ENCODE results near the gene TNFSF13.

Gene TNFSF13

DNA sequence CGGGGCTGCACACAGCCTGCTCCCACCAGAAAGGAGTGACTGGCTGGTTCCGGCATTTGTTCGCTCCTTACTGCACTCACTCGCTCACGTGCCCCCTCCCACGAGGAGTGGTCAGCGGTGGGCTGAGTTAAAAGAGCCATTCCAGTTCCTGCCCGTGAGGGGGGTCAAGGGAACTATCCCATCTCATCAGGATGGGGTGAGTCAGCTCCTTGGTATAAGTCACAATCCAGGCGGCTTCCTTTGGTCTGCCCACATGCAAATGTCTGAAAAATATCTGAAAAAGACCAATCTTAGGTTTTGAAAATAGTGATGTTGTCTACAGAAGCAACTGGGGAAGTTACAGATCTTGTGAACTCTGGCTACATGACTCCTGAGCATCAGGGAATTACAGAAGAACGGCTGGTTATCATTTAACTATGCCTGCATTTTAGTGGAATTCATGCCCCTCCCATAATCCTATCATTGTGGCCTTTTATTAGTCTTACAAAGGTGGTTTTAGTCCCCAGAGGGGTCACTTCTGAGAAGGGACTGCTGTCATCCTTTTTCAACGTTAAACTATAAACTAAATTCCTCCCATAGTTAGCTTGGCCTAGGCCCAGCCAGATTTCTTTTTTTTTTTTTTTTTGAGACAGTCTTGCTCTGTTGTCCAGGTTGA, 19.5 kb upstream of the TNFSF13 start:
- H3K4me3 ChIP-seq (ENCODE audit: low read length) = no peak overlapping the region
- peaks cover 7% of the 10 kb centered on the region for H3K9me3 ChIP-seq (ENCODE audit: low read length)
- H3K36me3 ChIP-seq (ENCODE audit: insufficient read depth, low read length) = no peaks in the 10 kb centered on the region
- peaks cover 6% of the 10 kb centered on the region for H3K27me3 ChIP-seq (ENCODE audit: insufficient read depth, low read length)
- no peak overlapping the region for H2AFZ ChIP-seq (ENCODE audit: low read depth, low read length)
- no peaks in the 10 kb centered on the region for H3K4me1 ChIP-seq (ENCODE audit: insufficient read depth, low read length)

- H3K4me3 ChIP-seq (ENCODE audit: low read length) = no peak overlapping the region
These were observed 17.4 kb upstream of the TNFSF13 start for GRCh38 chr17:7541074-7541621.

DNA sequence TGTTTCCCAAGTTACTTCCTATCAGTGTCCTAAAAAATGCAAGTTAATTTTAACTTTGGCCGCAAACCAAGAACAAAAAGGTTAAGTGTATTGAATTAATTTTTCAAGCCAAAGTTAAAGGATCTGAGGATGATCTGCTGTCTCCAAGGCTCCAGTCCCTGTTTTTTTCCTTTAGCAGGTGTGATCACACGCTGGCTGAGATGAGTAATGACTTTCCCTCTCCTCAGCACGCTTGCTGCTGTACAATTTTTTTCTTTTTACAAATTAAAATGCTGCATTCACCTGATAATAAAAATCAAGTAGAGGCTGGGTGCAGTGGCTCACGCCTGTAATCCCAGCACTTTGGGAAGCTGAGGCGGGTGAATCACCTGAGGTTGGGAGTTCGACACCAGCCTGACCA, 13.6 kb upstream of the TNFSF13 start:
- no peaks in the 10 kb centered on the region for H3K9me3 ChIP-seq (ENCODE audit: low read length)
- peaks cover 22% of the 10 kb centered on the region for H3K27me3 ChIP-seq (ENCODE audit: insufficient read depth, low read length)
- H3K36me3 ChIP-seq (ENCODE audit: insufficient read depth, low read length) = no peaks in the 10 kb centered on the region
- no peak overlapping the region for H3K4me3 ChIP-seq (ENCODE audit: low read length)
- peaks cover 4% of the 10 kb centered on the region for H3K4me1 ChIP-seq (ENCODE audit: insufficient read depth, low read length)
- H2AFZ ChIP-seq (ENCODE audit: low read depth, low read length) = no peak overlapping the region

More at GRCh38 chr17:7541074-7541621, 17.4 kb upstream of the TNFSF13 start:
- no peaks in the 10 kb centered on the region for H3K4me1 ChIP-seq (ENCODE audit: insufficient read depth, low read length)
- H2AFZ ChIP-seq (ENCODE audit: low read depth, low read length) = no peak overlapping the region
- peaks cover 6% of the 10 kb centered on the region for H3K27me3 ChIP-seq (ENCODE audit: insufficient read depth, low read length)
- H3K9me3 ChIP-seq (ENCODE audit: low read length) = peaks cover 7% of the 10 kb centered on the region
- no peaks in the 10 kb centered on the region for H3K36me3 ChIP-seq (ENCODE audit: insufficient read depth, low read length)

- no peaks in the 10 kb centered on the region for H3K36me3 ChIP-seq (ENCODE audit: insufficient read depth, low read length)
These were observed 9.8 kb upstream of the TNFSF13 start, which contains the start of gene TNFSF12 for GRCh38 chr17:7548585-7549400. TNFSF12 (plus strand) TSS chr17:7549058; CDS start chr17:7549154, 96 bp downstream.

GRCh38 chr17:7549401-7550055, 9.0 kb upstream of the TNFSF13 start:
- H3K9me3 ChIP-seq (ENCODE audit: low read length) = no peaks in the 10 kb centered on the region
- H3K4me1 ChIP-seq (ENCODE audit: insufficient read depth, low read length) = peaks cover 4% of the 10 kb centered on the region
- H3K27me3 ChIP-seq (ENCODE audit: insufficient read depth, low read length) = peaks cover 24% of the 10 kb centered on the region
- H2AFZ ChIP-seq (ENCODE audit: low read depth, low read length) = no peak overlapping the region
- no peaks in the 10 kb centered on the region for H3K36me3 ChIP-seq (ENCODE audit: insufficient read depth, low read length)
- H3K4me3 ChIP-seq (ENCODE audit: low read length) = no peak overlapping the region

More at GRCh38 chr17:7548585-7549400, 9.8 kb upstream of the TNFSF13 start, which contains the start of gene TNFSF12:
- Histone ChIP-seq H3K4me1 (ENCODE audit: insufficient read depth, low read length) (peaks cover 4% of the 10 kb centered on the region), H2AFZ (ENCODE audit: low read depth, low read length) (peak within 1 kb of the TSS; percentile 66), H3K9me3 (ENCODE audit: low read length) (no peaks in the 10 kb centered on the region), H3K4me3 (ENCODE audit: low read length) (peak within 1 kb of the TSS; percentile 32), H3K27me3 (ENCODE audit: insufficient read depth, low read length) (peaks cover 24% of the 10 kb centered on the region)

- Histone ChIP-seq H3K4me1 (ENCODE audit: insufficient read depth, low read length) (peaks cover 4% of the 10 kb centered on the region), H3K9me3 (ENCODE audit: low read length) (no peaks in the 10 kb centered on the region), H2AFZ (ENCODE audit: low read depth, low read length) (no peak overlapping the region), H3K27me3 (ENCODE audit: insufficient read depth, low read length) (peaks cover 24% of the 10 kb centered on the region), H3K4me3 (ENCODE audit: low read length) (no peak overlapping the region), H3K36me3 (ENCODE audit: insufficient read depth, low read length) (no peaks in the 10 kb centered on the region)
These were observed 8.2 kb upstream of the TNFSF13 start for GRCh38 chr17:7550344-7550743.

- no peak overlapping the region for H3K4me3 ChIP-seq (ENCODE audit: low read length)
- H3K4me1 ChIP-seq (ENCODE audit: insufficient read depth, low read length) = peaks cover 4% of the 10 kb centered on the region
- H3K36me3 ChIP-seq (ENCODE audit: insufficient read depth, low read length) = no peaks in the 10 kb centered on the region
- peaks cover 24% of the 10 kb centered on the region for H3K27me3 ChIP-seq (ENCODE audit: insufficient read depth, low read length)
- H2AFZ ChIP-seq (ENCODE audit: low read depth, low read length) = no peak overlapping the region
- H3K9me3 ChIP-seq (ENCODE audit: low read length) = no peaks in the 10 kb centered on the region
These were observed 7.2 kb upstream of the TNFSF13 start for GRCh38 chr17:7551396-7551795.

DNA sequence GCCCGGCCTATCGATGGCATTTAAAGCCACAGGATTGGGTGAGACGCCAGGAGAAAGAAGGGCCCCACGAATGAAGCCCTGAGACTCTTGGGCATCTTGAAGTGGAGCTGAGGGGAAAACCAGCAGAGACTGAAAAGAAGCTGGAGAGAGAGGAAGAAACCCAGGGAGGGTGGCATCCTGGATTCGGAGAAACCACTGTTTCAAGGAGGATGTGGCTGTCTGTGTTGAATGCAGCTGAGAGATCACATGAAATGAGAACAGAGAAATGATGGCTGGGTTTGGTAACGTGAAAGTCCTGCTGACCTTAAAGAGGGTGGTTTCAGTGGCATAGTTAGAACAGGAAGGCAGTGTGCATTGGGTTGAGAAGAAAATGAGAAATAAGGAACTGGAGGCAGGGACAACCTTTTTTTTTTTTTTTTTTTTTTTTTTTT, 5.9 kb upstream of the TNFSF13 start:
- peaks cover 24% of the 10 kb centered on the region for H3K27me3 ChIP-seq (ENCODE audit: insufficient read depth, low read length)
- no peak overlapping the region for H3K4me3 ChIP-seq (ENCODE audit: low read length)
- H2AFZ ChIP-seq (ENCODE audit: low read depth, low read length) = no peak overlapping the region
- peaks cover 4% of the 10 kb centered on the region for H3K4me1 ChIP-seq (ENCODE audit: insufficient read depth, low read length)
- H3K9me3 ChIP-seq (ENCODE audit: low read length) = no peaks in the 10 kb centered on the region
- H3K36me3 ChIP-seq (ENCODE audit: insufficient read depth, low read length) = no peaks in the 10 kb centered on the region

GRCh38 chr17:7553356-7553755, 5.2 kb upstream of the TNFSF13 start:
- Histone ChIP-seq H3K36me3 (ENCODE audit: insufficient read depth, low read length) (no peaks in the 10 kb centered on the region), H3K27me3 (ENCODE audit: insufficient read depth, low read length) (peaks cover 22% of the 10 kb centered on the region), H3K9me3 (ENCODE audit: low read length) (no peaks in the 10 kb centered on the region), H2AFZ (ENCODE audit: low read depth, low read length) (no peak overlapping the region), H3K4me3 (ENCODE audit: low read length) (no peak overlapping the region), H3K4me1 (ENCODE audit: insufficient read depth, low read length) (peaks cover 9% of the 10 kb centered on the region)

DNA sequence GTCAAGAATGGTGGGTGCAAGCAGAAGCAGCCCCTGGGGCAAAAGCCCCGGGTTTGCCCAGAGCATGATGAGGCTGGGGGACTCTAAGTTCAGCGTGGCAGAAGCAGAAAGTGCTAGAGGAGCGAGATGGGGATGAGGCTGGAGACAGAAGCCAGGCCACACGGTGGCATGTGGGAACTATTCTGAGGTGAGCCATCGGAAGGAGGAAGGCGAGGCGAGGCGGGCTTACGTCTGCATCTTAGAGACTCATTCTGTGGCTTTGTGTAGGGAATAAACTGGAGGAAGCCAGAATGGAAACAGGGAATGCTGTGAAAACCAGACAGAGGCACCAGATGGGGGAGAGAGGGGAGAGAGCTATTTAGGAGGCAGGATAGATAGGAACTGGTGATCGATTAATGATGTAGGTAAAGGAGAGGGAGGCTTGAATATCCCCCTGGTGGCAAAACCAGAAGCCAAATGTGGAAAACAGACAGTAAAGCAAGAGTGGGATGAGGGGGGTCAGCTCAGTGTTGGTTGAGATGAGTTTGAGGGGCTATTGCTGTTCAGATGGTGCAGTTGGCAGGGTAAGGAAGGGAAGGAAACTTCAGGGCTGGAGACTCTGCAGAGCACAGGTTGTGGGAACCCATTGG, 3.1 kb upstream of the TNFSF13 start:
- no peak overlapping the region for H2AFZ ChIP-seq (ENCODE audit: low read depth, low read length)
- no peak overlapping the region for H3K4me3 ChIP-seq (ENCODE audit: low read length)
- H3K9me3 ChIP-seq (ENCODE audit: low read length) = no peaks in the 10 kb centered on the region
- no peaks in the 10 kb centered on the region for H3K36me3 ChIP-seq (ENCODE audit: insufficient read depth, low read length)
- peaks cover 4% of the 10 kb centered on the region for H3K27me3 ChIP-seq (ENCODE audit: insufficient read depth, low read length)
- peaks cover 13% of the 10 kb centered on the region for H3K4me1 ChIP-seq (ENCODE audit: insufficient read depth, low read length)

- H3K36me3 ChIP-seq (ENCODE audit: insufficient read depth, low read length) = no peaks in the 10 kb centered on the region
- H3K4me1 ChIP-seq (ENCODE audit: insufficient read depth, low read length) = peaks cover 20% of the 10 kb centered on the region
- H3K27me3 ChIP-seq (ENCODE audit: insufficient read depth, low read length) = no peaks in the 10 kb centered on the region
- H3K9me3 ChIP-seq (ENCODE audit: low read length) = no peaks in the 10 kb centered on the region
- H2AFZ ChIP-seq (ENCODE audit: low read depth, low read length) = no peak overlapping the region
- H3K4me3 ChIP-seq (ENCODE audit: low read length) = no peak overlapping the region
These were observed 1.9 kb upstream of the TNFSF13 start for GRCh38 chr17:7556627-7557026.

- Histone ChIP-seq H3K27me3 (ENCODE audit: insufficient read depth, low read length) (no peaks in the 10 kb centered on the region), H3K4me1 (ENCODE audit: insufficient read depth, low read length) (peaks cover 21% of the 10 kb centered on the region), H3K36me3 (ENCODE audit: insufficient read depth, low read length) (no peaks in the 10 kb centered on the region), H3K4me3 (ENCODE audit: low read length) (no peak overlapping the region), H3K9me3 (ENCODE audit: low read length) (no peaks in the 10 kb centered on the region), H2AFZ (ENCODE audit: low read depth, low read length) (no peak overlapping the region)
These were observed 1.3 kb upstream of the TNFSF13 start for GRCh38 chr17:7557147-7557764.

Measured in neuron (in vitro differentiated cells).